ENCODE measurements around the gene TNNC1.

The TNNC1 gene

DNA sequence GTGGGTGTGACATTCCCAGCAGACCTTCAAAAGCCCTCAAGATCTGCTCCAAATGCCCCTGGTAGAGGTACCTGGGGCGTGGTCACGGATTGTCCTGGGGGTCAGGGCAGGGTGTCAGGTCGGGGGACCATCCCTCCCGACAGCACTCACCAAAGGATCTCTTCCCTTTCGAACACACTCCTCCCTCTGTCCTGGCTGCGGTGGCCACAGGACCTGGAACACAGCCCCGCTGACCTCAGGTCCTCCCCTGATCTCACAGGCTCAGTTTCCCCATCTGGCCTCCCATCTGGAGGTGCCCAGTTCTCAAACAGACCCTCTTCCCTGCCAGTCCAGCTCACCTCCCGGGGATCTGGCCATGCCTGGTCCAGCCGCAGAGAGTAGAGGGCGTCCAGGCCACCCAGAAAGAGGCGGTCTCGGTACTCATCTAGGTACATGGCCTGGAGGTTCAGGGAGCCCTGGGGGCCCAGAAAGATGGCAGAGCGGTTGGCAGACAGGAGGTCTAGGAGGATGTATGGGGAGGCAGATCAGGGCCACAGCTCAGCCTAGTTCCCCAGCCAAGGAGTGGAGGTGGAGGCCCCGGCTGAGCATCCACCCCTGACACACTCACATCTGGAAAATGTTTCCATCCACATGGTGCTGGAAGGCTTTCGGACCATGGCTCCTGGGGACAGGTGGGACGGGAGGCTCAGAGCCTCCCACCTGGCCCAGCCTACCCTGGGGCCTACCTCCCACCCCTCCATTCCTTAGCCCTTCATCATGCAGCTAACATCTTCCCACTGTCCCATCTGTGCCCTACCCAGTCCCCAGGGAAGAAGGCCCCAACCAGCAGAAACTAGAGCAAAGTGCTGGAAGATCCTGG is 11.2 kb downstream of the TNNC1 start:
- Histone ChIP-seq H3K4me3 (ENCODE audit: low read length) (no peak overlapping the region), H3K9ac (ENCODE audit: low read length) (no peak overlapping the region), H3K36me3 (ENCODE audit: control insufficient read depth, insufficient read depth, low read length) (no peaks in the 10 kb centered on the region), H3K9me3 (ENCODE audit: control insufficient read depth, low read length) (no peaks in the 10 kb centered on the region), H3K4me1 (ENCODE audit: control insufficient read depth, insufficient read depth, low read length) (peaks cover 26% of the 10 kb centered on the region), H3K27me3 (ENCODE audit: control insufficient read depth, insufficient read depth, low read length) (no peaks in the 10 kb centered on the region)

DNA sequence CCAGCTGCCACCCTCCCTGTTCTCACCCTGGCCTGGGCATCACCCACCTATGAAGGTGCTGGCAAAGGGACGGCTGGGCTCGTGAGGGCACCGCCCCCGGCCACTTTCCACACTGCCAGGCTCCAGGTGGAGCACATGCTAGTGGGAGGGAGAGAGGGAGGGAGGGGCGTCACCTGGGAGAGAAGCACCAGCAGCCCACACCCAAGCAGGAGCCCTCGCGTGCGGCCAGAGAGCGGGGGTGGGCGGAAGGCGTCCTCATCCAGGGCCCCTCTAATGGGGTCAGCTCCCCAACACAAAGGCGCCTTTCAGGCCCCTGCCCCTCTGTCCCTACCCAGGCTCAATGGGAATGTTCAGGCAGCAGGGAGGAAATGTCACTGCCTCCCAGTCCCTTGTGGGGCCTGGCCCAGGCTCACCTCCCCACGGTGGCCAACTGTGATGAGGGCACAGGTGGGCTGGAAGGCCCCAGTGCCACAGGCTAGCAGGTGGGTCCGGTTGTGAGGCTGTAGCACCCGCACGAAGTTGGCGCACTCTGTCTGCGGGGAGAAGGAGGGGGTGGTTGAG is 12.0 kb downstream of the TNNC1 start:
- H3K36me3 ChIP-seq (ENCODE audit: control insufficient read depth, insufficient read depth, low read length) = no peaks in the 10 kb centered on the region
- no peaks in the 10 kb centered on the region for H3K27me3 ChIP-seq (ENCODE audit: control insufficient read depth, insufficient read depth, low read length)
- H3K4me3 ChIP-seq (ENCODE audit: low read length) = no peak overlapping the region
- no peak overlapping the region for H3K9ac ChIP-seq (ENCODE audit: low read length)
- peaks cover 24% of the 10 kb centered on the region for H3K4me1 ChIP-seq (ENCODE audit: control insufficient read depth, insufficient read depth, low read length)
- H3K9me3 ChIP-seq (ENCODE audit: control insufficient read depth, low read length) = no peaks in the 10 kb centered on the region

DNA sequence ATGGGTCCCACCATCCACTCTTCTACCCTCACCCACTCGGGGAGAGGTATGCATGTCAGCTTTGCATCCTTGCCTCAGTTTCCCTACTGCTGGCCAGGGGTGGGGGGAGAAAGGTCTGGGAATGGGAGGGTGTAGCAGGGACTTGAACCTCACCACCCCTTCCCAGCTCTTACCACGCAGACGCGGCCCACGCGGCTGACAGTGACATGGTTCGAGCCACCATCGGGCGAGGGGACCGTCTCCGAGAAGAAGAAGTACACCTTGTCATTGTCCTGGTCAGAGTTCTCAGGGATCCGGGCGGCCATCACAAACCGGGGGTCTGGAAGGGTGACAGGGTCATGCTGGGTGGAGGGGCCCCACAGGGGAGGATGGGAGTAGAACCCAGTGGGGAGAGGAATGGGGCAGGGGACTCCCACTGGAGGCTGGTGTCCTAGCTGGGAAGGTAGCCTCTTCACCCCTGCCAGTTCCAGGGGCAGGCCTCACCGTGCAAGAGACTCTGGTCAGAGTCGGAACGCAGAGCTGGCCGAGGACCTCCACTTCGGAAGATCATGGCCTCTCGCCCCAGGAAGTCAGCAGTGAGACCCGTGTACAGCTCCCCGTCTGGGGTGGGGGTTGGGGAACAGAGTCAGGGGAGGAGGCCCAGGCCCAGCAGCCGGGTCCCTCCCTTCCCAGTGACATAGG is 12.6 kb downstream of the TNNC1 start:
- no peak overlapping the region for H3K4me3 ChIP-seq (ENCODE audit: low read length)

DNA sequence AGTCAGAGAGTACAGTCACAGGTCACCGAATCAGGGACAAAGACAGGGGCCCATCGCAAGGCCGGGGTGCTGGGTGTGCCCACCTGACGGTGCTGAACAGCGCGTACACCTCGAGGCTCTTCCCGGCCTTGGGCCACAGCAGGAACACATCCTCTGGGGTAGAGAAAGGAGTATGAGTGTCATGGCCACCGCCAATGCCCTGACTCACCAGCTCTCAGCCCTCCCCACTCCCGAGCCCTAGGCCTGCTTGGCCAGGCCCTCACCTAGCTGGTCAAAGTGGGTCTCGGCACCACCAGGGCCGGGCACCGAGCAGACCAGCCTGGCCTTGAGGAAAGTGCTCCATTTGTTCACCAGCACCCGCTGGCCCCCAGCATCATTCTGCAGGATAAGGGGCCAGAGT is 13.2 kb downstream of the TNNC1 start:
- H3K9me3 ChIP-seq (ENCODE audit: control insufficient read depth, low read length) = no peaks in the 10 kb centered on the region
- H3K36me3 ChIP-seq (ENCODE audit: control insufficient read depth, insufficient read depth, low read length) = no peaks in the 10 kb centered on the region
- no peak overlapping the region for H3K4me3 ChIP-seq (ENCODE audit: low read length)
- no peaks in the 10 kb centered on the region for H3K27me3 ChIP-seq (ENCODE audit: control insufficient read depth, insufficient read depth, low read length)
- H3K9ac ChIP-seq (ENCODE audit: low read length) = no peak overlapping the region
- peaks cover 23% of the 10 kb centered on the region for H3K4me1 ChIP-seq (ENCODE audit: control insufficient read depth, insufficient read depth, low read length)

More for the DNA sequence above, 12.6 kb downstream of the TNNC1 start:
- Histone ChIP-seq H3K4me1 (ENCODE audit: control insufficient read depth, insufficient read depth, low read length) (peaks cover 23% of the 10 kb centered on the region), H3K9me3 (ENCODE audit: control insufficient read depth, low read length) (no peaks in the 10 kb centered on the region), H3K9ac (ENCODE audit: low read length) (no peak overlapping the region), H3K27me3 (ENCODE audit: control insufficient read depth, insufficient read depth, low read length) (no peaks in the 10 kb centered on the region), H3K36me3 (ENCODE audit: control insufficient read depth, insufficient read depth, low read length) (no peaks in the 10 kb centered on the region)

DNA sequence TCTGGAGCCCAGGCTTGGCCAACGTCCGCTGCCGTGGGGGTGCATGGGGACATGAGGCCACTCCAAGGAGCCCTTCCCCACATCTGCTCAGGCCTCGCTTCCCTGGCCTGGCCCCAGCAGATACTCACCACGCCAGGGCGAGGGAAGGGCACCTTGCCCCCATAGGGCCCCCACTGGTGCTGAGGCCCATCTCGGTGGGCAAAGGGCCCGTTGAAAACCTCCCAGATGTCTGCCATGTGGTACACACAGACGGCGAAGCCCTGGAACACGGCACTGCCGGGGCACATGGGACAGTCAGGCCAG is 13.6 kb downstream of the TNNC1 start:
- H3K9ac ChIP-seq (ENCODE audit: low read length) = no peak overlapping the region
- no peaks in the 10 kb centered on the region for H3K9me3 ChIP-seq (ENCODE audit: control insufficient read depth, low read length)
- H3K4me3 ChIP-seq (ENCODE audit: low read length) = no peak overlapping the region
- no peaks in the 10 kb centered on the region for H3K27me3 ChIP-seq (ENCODE audit: control insufficient read depth, insufficient read depth, low read length)
- H3K36me3 ChIP-seq (ENCODE audit: control insufficient read depth, insufficient read depth, low read length) = no peaks in the 10 kb centered on the region
- H3K4me1 ChIP-seq (ENCODE audit: control insufficient read depth, insufficient read depth, low read length) = peaks cover 21% of the 10 kb centered on the region

DNA sequence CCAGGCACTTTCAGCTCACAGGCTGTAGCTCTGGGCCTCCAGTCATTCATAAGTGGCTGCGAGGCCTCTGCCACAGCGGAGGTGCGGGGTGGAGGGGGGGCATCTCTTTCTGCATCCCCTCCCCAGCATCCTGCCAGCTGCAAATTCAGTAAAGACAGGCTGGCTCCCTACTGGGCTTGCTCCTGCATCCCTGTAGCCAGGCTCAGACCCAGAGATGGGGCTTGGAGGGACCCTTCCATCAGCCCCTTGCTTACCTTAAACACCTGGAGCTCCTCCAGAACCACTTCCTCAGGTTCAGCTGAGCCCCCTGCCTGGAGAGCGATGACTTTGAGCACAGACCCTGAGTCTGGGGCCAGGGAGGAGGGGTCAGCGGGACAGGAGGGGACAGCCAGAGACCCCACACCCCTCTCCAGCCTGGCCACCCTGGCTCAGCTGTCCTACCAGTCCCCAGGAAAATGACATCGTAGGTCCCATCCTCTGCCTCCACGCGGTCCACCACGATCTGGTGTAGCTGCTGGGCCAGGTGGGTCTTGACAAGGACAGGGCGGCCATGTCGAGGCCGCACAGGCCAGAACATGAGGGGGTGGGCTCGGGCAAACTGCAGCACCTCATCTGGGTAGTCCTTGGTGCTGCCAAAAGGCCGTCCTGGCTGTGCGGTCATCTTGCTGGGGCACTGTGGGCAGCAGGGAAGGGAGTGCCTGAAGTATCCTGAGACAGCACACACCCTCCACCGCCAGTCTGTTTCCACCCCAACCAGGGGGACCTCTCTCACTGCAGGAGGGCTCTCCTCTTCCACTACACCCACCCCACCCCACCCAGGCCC is 14.2 kb downstream of the TNNC1 start:
- Histone ChIP-seq H3K9me3 (ENCODE audit: control insufficient read depth, low read length) (no peaks in the 10 kb centered on the region), H3K4me3 (ENCODE audit: low read length) (no peak overlapping the region), H3K27me3 (ENCODE audit: control insufficient read depth, insufficient read depth, low read length) (no peaks in the 10 kb centered on the region), H3K36me3 (ENCODE audit: control insufficient read depth, insufficient read depth, low read length) (no peaks in the 10 kb centered on the region), H3K9ac (ENCODE audit: low read length) (no peak overlapping the region), H3K4me1 (ENCODE audit: control insufficient read depth, insufficient read depth, low read length) (peaks cover 16% of the 10 kb centered on the region)

DNA sequence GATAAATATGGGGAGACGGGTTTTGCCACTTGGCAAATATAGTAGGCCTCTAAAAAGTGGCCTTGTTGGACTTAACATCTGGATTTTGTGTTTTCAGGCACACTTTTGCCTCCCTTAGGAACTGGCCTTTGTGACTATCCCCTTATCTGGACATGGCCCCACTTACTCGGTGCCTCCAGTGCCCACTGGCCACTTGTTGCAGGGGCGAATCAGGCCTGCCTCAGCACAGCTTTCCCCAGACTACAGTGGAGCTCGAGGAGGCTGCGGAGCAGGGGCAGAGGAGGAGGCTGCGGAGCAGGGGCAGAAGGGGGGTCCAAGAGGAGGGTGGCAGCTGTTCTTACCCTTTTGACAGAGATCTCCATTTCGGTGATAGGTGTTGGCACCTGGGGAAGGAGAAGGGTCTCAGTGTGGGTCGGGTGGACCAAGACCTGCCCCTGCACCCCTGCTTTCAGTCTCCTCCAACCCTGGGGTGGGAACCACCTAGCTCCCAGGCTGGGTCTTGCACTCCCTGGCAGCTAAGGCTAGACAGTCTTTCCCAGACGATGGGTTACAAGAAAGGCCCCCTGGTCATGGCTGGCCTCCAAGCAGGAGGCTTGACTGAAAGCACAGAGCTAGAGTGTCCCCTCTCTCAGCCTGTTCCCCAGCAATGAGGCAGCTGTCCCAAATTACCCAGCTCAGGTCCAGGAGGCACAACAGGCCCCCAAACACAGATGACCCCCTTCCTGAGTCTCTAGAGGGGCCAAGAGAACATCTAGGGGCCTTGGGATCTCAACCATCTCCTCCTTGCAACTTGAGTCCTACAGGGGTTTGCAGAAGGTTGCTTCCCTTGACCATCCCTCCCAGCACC is 15.0 kb downstream of the TNNC1 start:
- H3K4me1 ChIP-seq (ENCODE audit: control insufficient read depth, insufficient read depth, low read length) = peaks cover 14% of the 10 kb centered on the region
- H3K9me3 ChIP-seq (ENCODE audit: control insufficient read depth, low read length) = no peaks in the 10 kb centered on the region
- no peaks in the 10 kb centered on the region for H3K27me3 ChIP-seq (ENCODE audit: control insufficient read depth, insufficient read depth, low read length)
- no peak overlapping the region for H3K9ac ChIP-seq (ENCODE audit: low read length)
- no peaks in the 10 kb centered on the region for H3K36me3 ChIP-seq (ENCODE audit: control insufficient read depth, insufficient read depth, low read length)
- H3K4me3 ChIP-seq (ENCODE audit: low read length) = no peak overlapping the region

DNA sequence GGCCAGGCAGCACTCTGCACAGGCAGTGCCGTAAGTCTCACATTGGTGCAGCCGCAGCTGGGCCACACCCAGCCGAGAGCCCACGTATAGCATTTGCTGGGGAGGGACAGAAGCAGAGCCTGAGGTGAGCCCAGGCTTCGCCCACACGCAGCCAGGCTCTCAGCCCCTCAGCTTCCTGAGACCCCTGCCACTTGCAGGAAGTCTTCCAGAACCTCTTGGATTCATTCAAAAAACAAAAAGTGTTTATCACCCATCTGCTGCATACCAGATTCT is 15.8 kb downstream of the TNNC1 start:
- Histone ChIP-seq H3K36me3 (ENCODE audit: control insufficient read depth, insufficient read depth, low read length) (no peaks in the 10 kb centered on the region), H3K27me3 (ENCODE audit: control insufficient read depth, insufficient read depth, low read length) (no peaks in the 10 kb centered on the region), H3K4me1 (ENCODE audit: control insufficient read depth, insufficient read depth, low read length) (peaks cover 14% of the 10 kb centered on the region), H3K9ac (ENCODE audit: low read length) (no peak overlapping the region), H3K9me3 (ENCODE audit: control insufficient read depth, low read length) (no peaks in the 10 kb centered on the region), H3K4me3 (ENCODE audit: low read length) (no peak overlapping the region)

DNA sequence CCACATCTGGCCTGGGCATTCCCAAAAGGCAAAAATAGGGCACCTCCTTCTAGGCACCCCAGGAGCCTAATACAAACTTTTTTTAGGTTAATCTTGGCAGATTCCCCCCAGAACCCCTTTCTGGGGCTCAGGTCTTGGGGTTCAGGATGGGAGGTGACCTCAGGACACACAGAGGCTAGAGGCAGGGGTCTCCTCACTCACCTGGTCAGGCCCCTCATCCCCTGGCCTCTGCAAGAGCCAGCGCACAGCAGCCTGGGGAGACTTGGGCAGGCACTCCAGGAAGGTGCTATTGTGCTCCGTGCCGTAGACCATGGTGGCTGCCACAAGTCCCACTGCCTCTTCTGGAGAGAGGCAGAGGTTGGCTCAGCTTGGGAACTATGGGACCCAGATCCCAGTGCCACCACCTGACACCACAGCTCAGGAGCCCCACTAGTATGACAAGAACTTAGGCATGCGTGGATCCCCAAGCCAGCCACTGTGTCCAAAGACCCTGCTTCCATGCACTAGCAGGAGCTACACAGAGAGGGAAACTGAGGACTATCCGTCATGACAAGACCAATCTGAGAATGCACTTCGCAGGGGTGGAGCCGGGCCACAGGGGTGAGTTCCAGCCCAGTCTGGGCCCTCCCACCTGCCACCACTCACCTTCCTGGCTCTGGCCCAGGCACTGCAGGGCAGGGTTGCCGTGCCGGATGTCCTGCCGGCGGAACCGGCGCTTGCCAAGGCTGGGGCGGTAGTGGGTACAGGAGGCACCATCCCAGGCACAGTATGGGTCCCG is 16.3 kb downstream of the TNNC1 start:
- Histone ChIP-seq H3K36me3 (ENCODE audit: control insufficient read depth, insufficient read depth, low read length) (no peaks in the 10 kb centered on the region), H3K9ac (ENCODE audit: low read length) (no peak overlapping the region), H3K4me1 (ENCODE audit: control insufficient read depth, insufficient read depth, low read length) (peaks cover 14% of the 10 kb centered on the region), H3K27me3 (ENCODE audit: control insufficient read depth, insufficient read depth, low read length) (no peaks in the 10 kb centered on the region), H3K9me3 (ENCODE audit: control insufficient read depth, low read length) (no peaks in the 10 kb centered on the region), H3K4me3 (ENCODE audit: low read length) (no peak overlapping the region)

DNA sequence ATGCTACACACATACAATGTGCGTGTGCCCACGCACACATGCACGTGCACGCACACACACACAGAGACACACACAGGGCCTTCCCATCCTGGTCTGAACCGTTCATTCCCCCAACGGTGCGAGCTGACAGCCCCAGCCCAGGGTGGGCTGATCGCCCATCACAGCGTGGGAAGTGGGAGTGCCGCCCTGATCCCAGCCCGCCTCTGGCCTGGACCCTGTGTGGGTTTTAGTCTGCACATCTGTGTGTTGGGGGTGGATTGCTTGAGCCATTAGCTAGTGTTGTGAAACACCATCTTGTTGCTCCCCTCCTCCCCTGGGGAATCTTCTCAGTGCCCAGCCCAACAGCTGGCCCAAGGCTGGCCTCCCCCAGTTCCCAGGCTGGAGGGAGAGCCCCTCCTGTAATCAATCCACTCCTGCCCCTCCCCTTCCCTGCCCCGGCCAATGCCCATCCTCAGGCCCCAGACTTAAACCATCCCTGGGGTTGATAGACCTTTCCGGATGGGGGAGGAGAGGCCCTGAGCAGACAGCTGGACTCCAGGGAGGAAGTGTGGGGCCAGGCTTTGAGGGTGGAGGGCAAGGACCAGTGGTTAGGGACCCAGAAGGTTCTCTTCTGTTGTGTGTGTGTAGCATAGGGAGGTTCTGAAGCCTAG is 17.2 kb downstream of the TNNC1 start:
- Histone ChIP-seq H3K9ac (ENCODE audit: low read length) (no peak overlapping the region), H3K4me3 (ENCODE audit: low read length) (no peak overlapping the region), H3K4me1 (ENCODE audit: control insufficient read depth, insufficient read depth, low read length) (peaks cover 14% of the 10 kb centered on the region), H3K27me3 (ENCODE audit: control insufficient read depth, insufficient read depth, low read length) (no peaks in the 10 kb centered on the region), H3K9me3 (ENCODE audit: control insufficient read depth, low read length) (no peaks in the 10 kb centered on the region), H3K36me3 (ENCODE audit: control insufficient read depth, insufficient read depth, low read length) (no peaks in the 10 kb centered on the region)
